ENCODE results near the gene YRDC.

DNA sequence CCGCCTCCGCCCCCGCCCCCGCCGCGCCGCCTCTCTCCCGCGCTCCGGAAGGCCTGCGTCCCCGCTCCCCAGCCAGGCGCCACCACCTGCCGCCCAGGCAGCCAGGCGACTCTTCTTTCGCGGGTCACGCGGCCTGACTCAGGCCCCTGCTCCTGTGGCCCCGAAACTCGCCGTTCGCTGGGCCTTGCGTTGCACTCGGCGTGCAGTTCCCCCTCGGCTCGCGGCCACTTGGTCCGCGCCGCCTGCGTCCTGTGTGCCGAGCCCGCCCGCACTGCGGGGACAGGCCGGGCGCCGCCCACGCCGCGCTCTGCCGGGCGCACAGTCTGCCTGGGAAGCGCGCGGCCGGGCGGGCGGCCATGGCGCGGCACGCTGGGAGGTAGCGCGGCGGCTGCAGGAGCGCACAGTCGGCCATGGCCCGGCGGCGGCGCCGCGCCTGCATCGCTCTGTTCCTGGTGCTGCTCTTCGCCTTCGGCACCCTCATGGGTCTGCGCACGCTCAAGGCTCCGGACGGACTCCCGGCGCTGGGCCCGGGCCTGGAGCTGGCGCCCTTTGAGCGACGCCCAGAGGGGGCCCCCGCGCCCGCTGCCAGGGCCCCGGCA lies 14.1 kb downstream of the YRDC start, which contains the start of gene MANEAL:
- TF ChIP-seq, protein P1, sequence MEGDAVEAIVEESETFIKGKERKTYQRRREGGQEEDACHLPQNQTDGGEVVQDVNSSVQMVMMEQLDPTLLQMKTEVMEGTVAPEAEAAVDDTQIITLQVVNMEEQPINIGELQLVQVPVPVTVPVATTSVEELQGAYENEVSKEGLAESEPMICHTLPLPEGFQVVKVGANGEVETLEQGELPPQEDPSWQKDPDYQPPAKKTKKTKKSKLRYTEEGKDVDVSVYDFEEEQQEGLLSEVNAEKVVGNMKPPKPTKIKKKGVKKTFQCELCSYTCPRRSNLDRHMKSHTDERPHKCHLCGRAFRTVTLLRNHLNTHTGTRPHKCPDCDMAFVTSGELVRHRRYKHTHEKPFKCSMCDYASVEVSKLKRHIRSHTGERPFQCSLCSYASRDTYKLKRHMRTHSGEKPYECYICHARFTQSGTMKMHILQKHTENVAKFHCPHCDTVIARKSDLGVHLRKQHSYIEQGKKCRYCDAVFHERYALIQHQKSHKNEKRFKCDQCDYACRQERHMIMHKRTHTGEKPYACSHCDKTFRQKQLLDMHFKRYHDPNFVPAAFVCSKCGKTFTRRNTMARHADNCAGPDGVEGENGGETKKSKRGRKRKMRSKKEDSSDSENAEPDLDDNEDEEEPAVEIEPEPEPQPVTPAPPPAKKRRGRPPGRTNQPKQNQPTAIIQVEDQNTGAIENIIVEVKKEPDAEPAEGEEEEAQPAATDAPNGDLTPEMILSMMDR (IDR thresholded peaks at IDR 0.05): peak in 1 of 7 experiments; percentile 6
- peak in 1 of 3 donors; percentile 21 for TF ChIP-seq POLR2A (IDR thresholded peaks at IDR 0.05)

All from body of pancreas (tissue), 4 donors.